C4-2B (cell line): ENCODE measurements around the gene GLCE.

Experiments used
- CTCF ChIP-seq: fragments of 450-650 bp; conservative IDR thresholded peaks from 2 replicates; pipeline ENCODE4 v1.5.1; 2017; ENCODE audit warnings: mild to moderate bottlenecking
- ZFX ChIP-seq: fragments of 450-650 bp; IDR thresholded peaks from 2 replicates; pipeline ENCODE4 v1.6.1; 2017

GRCh38 chr15:69215314-69216035, 55.0 kb downstream of the GLCE start:
- TF ChIP-seq CTCF (no peak), ZFX (no peak)
